Umbilical cord (tissue), 2 donors: ENCODE data around the gene DIPK1A. TPM values are rescaled to one million over a fixed set of nuclear protein-coding genes. Genes with fewer than 3 reads are reported as not detected.

Experiments
- DNase-seq: peaks from one replicate; pipeline ENCODE4 v3.0.0-alpha.2; 2015; ENCODE audit warnings: low spot score
- total RNA-seq: library from RNA; depleted of rRNA; stranded (reverse); fragments of >200 nt; gene quantifications from one replicate; pipeline ENCODE4 v1.2.3, GENCODE V29; 2014; ENCODE audit warnings: low replicate concordance; ENCODE audit not compliant: insufficient read depth

Gene DIPK1A
- total RNA-seq, 1 donor from 2014 or later = 9.6 TPM

- no peak for DNase-seq
These were observed 7.8 kb downstream of the DIPK1A start for GRCh38 chr1:92953491-92953890.

- DNase-seq = no peak
These were observed 8.5 kb downstream of the DIPK1A start for GRCh38 chr1:92952714-92953113.

GRCh38 chr1:92951141-92951582, 10.1 kb downstream of the DIPK1A start:
- DNase-seq = no peak

GRCh38 chr1:92949937-92950817, 11.1 kb downstream of the DIPK1A start:
- no peak for DNase-seq

- no peak for DNase-seq
These were observed 13.2 kb downstream of the DIPK1A start for GRCh38 chr1:92948071-92948470.

- no peak for DNase-seq
These were observed 15.5 kb downstream of the DIPK1A start for GRCh38 chr1:92945748-92946270.

GRCh38 chr1:92944901-92945747, 16.1 kb downstream of the DIPK1A start:
- no peak for DNase-seq

GRCh38 chr1:92943502-92943847, 17.8 kb downstream of the DIPK1A start:
- no peak for DNase-seq

GRCh38 chr1:92940541-92940940, 20.7 kb downstream of the DIPK1A start:
- no peak for DNase-seq

- no peak for DNase-seq
These were observed 23.5 kb downstream of the DIPK1A start for GRCh38 chr1:92937731-92938130.

- no peak for DNase-seq
These were observed 24.4 kb downstream of the DIPK1A start for GRCh38 chr1:92936865-92937264.

GRCh38 chr1:92934395-92935378, 26.6 kb downstream of the DIPK1A start:
- peak; percentile 70 for DNase-seq

- DNase-seq = peak; percentile 59
These were observed 27.8 kb downstream of the DIPK1A start for GRCh38 chr1:92933459-92933858.

GRCh38 chr1:92931691-92932090, 29.6 kb downstream of the DIPK1A start:
- peak; percentile 14 for DNase-seq

- no peak for DNase-seq
These were observed 31.8 kb downstream of the DIPK1A start for GRCh38 chr1:92929461-92929860.

GRCh38 chr1:92927870-92928269, 33.4 kb downstream of the DIPK1A start:
- DNase-seq = no peak

- DNase-seq = no peak
These were observed 34.4 kb downstream of the DIPK1A start for GRCh38 chr1:92926873-92927272.

- no peak for DNase-seq
These were observed 36.8 kb downstream of the DIPK1A start for GRCh38 chr1:92924501-92924900.

GRCh38 chr1:92923664-92924063, 37.6 kb downstream of the DIPK1A start:
- no peak for DNase-seq

GRCh38 chr1:92922356-92923035, 38.8 kb downstream of the DIPK1A start:
- no peak for DNase-seq
